HuH-7.5 (cell line): ENCODE measurements around the gene STARD9.
"Not testable (repeated sequence)": the region's sequence is repeated elsewhere in the genome, so short reads cannot be mapped to it uniquely, and the experiment has no call there.

Experiments used
- DNase-seq: peaks from one replicate; pipeline ENCODE4 v3.0.0; 2011; ENCODE audit warnings: low spot score

Gene STARD9

GRCh38 chr15:42729409-42729808 lies 154.0 kb downstream of the STARD9 start:
- no peak for DNase-seq

- no peak for DNase-seq
Measured at GRCh38 chr15:42730135-42730534, 154.7 kb downstream of the STARD9 start.

- DNase-seq, result no peak
Measured at GRCh38 chr15:42730536-42730935, 155.1 kb downstream of the STARD9 start.

- no peak for DNase-seq
Measured at GRCh38 chr15:42731461-42731860, 156.1 kb downstream of the STARD9 start.

DNA sequence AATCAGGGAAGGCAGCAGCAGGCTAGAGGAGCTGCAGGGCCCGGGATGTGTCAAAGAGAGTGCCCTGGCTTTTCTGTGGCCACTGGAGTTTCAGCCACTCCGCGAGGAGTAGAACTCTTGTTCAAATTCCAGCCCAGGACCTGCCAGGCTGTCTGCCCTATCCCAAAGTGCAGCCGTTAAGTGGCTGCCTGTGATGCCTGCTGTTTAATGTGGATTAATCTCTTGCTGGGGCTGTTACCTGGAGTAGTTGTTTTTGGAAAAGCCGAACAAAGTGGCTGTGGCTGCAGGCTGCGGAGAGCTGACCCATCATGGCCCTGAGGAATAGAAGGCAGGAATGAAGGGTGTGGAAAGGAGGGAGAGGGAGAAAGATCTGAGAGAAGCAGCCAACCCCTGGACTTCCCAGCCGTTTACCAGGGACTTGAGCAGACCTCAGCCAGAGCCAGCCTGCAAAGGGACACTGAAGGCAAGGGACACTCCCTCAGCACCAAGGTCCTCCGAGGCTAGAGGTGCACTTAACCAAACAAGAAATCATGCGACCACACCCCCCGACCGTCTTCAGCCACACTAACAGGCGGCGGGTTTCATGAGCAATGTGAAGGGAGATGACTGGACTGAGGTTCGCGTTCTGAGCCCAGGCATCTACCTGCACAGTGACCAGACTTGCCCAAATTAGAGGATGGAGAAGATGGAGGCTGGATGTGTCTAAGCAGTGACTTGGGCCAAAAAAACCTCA lies 156.9 kb downstream of the STARD9 start:
- no peak for DNase-seq

DNA sequence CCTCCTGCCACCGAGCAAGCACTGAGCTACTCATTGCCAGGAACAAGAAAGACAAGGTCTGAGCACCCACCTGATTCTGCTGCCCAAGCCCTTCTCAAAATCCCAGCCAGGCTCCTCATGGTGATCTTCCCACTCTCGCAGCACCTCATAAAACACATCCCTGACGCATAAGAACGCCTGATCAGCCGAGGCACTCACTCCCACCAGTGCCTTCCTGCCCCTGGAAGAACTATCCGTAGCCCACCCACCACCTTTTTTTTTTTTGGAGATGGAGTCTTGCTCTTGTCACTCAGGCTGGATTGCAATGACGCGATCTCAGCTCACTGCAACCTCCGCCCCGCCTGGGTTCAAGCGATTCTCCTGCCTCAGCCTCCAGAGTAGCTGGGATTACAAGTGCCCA lies 157.6 kb downstream of the STARD9 start:
- no peak for DNase-seq

GRCh38 chr15:42734076-42734672 lies 158.8 kb downstream of the STARD9 start:
- DNase-seq, result no peak

- no peak for DNase-seq
Measured at GRCh38 chr15:42735382-42736165, 160.2 kb downstream of the STARD9 start.

GRCh38 chr15:42736178-42736792 lies 160.9 kb downstream of the STARD9 start:
- peak; percentile 39 for DNase-seq

DNA sequence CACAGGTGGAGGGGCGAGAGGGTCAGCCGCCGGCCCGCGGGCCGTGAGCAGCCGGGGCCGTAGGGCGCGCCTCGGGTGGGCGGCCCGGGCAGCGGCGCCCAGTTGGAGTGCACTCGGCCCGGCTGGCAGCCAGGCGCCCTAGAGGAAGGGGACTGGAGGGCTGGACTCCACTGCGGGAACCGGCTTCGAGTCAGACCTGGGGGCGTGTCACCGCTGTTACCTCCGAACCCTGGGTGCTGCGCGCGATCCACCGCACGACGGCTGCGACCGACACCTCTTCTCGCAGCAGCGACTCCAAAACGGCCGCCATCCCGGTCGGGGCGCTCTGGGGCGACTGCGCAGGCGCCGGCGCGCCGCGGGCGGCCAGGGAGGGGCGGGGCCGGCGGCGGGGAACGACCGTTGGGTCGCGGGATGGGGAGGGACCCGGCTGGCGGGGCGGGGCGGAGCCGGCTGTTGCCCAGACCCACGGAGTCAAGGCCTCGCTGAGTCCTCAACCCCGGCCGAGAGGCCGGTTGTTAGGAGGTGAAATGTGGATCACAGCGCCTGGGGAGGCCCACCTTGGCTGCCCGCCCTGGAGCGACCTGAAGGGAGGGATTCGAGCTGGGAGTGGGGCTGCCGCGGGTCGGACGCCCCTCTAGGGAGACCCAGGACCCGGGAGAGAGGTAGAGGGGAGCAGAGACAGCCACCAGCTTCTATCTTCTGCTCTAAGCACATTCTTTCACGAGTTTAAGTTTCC lies 161.6 kb downstream of the STARD9 start, which contains the start of gene CDAN1:
CDAN1 (minus strand) TSS at position 336 of the 736 bp plus-strand sequence; CDS start at position 310, 26 bp downstream.
- DNase-seq, result peak; percentile 93

DNA sequence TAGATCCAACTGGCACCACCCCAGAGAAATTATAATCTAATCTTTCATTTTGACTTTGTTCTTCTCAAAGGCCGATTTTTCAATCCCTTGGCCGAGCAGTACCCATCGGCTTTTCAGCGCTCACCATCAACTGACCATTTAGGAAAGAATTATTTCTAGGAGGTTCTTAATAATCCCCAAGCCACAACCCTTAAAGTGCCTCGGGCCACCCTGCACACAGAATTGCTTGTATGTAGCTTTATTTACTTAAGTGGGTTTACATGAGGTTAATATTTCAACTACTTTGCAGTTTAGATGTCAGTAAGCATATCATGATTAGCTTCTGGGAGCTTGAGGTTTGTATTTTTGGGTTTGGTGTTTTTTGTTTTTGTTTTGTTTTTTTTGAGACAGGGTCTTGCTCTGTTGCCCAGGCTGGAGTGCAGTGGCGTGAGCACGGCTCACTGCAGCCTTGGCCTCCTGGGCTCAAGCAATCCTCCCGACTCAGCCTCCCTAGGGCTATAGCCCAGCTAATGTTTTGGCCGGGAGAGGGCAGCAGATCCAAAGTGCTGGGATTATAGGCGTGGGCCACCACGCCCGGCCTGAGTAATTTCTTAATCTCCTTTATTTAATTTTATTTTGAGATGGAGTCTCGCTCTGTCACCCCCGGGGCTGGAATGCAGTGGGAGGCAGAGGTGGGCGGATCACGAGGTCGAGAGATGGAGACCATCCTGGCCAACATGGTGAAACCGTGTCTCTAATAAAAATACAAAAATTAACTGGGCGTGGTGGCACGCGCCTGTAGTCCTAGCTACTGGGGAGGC lies 162.3 kb downstream of the STARD9 start:
- DNase-seq, result no peak

- no peak for DNase-seq
Measured at GRCh38 chr15:42741710-42742109, 166.3 kb downstream of the STARD9 start.

GRCh38 chr15:42742149-42742548 lies 166.7 kb downstream of the STARD9 start:
- no peak for DNase-seq

GRCh38 chr15:42744195-42744594 lies 168.8 kb downstream of the STARD9 start:
- DNase-seq, result no peak

- DNase-seq, result no peak
Measured at GRCh38 chr15:42749266-42749665, 173.9 kb downstream of the STARD9 start.

- DNase-seq, result no peak
Measured at GRCh38 chr15:42750306-42750705, 174.9 kb downstream of the STARD9 start.

- DNase-seq, result no peak
Measured at GRCh38 chr15:42759093-42759492, 183.7 kb downstream of the STARD9 start.

GRCh38 chr15:42760759-42761158 lies 185.4 kb downstream of the STARD9 start:
- no peak for DNase-seq

GRCh38 chr15:42761813-42762212 lies 186.4 kb downstream of the STARD9 start:
- not testable (repeated sequence) for DNase-seq

DNA sequence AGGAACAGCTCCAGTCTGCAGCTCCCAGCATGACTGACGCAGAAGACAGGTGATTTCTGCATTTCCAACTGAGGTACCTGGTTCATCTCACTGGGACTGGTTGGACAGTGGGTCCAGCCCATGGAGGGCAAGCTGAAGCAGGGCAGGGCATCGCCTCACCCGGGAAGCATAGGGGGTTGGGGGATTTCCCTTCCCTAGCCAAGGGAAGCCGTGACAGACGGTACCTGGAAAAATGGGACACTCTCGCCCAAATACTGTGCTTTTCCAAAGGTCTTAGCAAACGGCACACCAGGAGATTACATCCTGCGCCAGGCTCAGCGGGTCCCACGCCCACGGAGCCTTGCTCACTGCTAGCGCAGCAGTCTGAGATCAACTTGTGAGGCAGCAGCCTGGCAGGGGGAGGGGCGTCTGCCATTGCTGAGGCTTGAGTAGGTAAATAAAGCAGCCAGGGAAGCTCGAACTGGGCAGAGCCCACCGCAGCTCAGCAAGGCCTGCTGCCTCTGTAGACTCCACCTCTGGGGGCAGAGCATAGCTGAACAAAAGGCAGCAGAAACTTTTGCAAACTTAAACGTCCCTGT lies 188.8 kb downstream of the STARD9 start:
- not testable (repeated sequence) for DNase-seq
